Suprapubic skin (tissue), 4 donors: ENCODE data around the gene TEKT5. TPM values are rescaled to one million over a fixed set of nuclear protein-coding genes. Genes with fewer than 3 reads are reported as not detected.

Experiments
- DNase-seq, 2 donors: peaks; one replicate each; pipeline ENCODE4 v3.0.0-alpha.2; 2019; ENCODE audit warnings: low spot score in 2 of 2
- H3K27ac ChIP-seq: fragments of 200-600 bp; sonication (generic); one replicate; pipeline ENCODE4 v1.5.1; 2019
- H3K27me3 ChIP-seq: fragments of 200-600 bp; sonication (generic); one replicate; pipeline ENCODE4 v1.5.1; 2019
- H3K36me3 ChIP-seq: fragments of 200-600 bp; sonication (generic); one replicate; pipeline ENCODE4 v1.5.1; 2019
- H3K4me1 ChIP-seq: fragments of 200-600 bp; sonication (generic); one replicate; pipeline ENCODE4 v1.5.1; 2019
- H3K4me3 ChIP-seq: fragments of 200-600 bp; sonication (generic); one replicate; pipeline ENCODE4 v1.5.1; 2019; ENCODE audit warnings: mild to moderate bottlenecking
- H3K9me3 ChIP-seq: fragments of 200-600 bp; sonication (generic); one replicate; pipeline ENCODE4 v1.5.1; 2019
- EP300 ChIP-seq: sonication (generic); formaldehyde crosslinking; IDR thresholded peaks from one replicate; pipeline ENCODE4 v1.6.1; 2017; ENCODE audit warnings: antibody characterized with exemption
- POLR2A ChIP-seq, 2 donors: fragments of 450-650 bp; IDR thresholded peaks; one replicate each; pipeline ENCODE4 v1.6.1; 2017; ENCODE audit warnings: antibody characterized with exemption in 2 of 2, mild to moderate bottlenecking in 2 of 2, moderate library complexity in 2 of 2
- POLR2AphosphoS5 ChIP-seq, 3 donors: sonication (generic); formaldehyde crosslinking; IDR thresholded peaks; one replicate each; pipeline ENCODE4 v1.6.1; 2017; ENCODE audit warnings: antibody characterized with exemption in 3 of 3
- WGBS: methylation state at CpG from one replicate; pipeline ENCODE4 v1.1.5; 2018; 5-methylcytosine and 5-hydroxymethylcytosine counted together
- total RNA-seq, 4 donors: library from RNA; depleted of rRNA; stranded (reverse); fragments of >200 nt; gene quantifications; one replicate each; pipeline ENCODE4 v1.1.0, GENCODE V29; 2016
- TF ChIP-seq, protein P1 (sequence below), 2 donors: fragments of 200-600 bp in 1 of 2; fragments of 450-650 bp in 1 of 2; sonication (generic) in 1 of 2; IDR thresholded peaks; one replicate each; pipeline ENCODE4 v1.5.1; 2016 to 2019; ENCODE audit warnings: antibody characterized with exemption in 2 of 2, mild to moderate bottlenecking in 1 of 2, moderate library complexity in 1 of 2

The TEKT5 gene
- total RNA-seq, 4 donors from 2014 or later = 0.64 to 2.3 TPM; not detected in 2

DNA sequence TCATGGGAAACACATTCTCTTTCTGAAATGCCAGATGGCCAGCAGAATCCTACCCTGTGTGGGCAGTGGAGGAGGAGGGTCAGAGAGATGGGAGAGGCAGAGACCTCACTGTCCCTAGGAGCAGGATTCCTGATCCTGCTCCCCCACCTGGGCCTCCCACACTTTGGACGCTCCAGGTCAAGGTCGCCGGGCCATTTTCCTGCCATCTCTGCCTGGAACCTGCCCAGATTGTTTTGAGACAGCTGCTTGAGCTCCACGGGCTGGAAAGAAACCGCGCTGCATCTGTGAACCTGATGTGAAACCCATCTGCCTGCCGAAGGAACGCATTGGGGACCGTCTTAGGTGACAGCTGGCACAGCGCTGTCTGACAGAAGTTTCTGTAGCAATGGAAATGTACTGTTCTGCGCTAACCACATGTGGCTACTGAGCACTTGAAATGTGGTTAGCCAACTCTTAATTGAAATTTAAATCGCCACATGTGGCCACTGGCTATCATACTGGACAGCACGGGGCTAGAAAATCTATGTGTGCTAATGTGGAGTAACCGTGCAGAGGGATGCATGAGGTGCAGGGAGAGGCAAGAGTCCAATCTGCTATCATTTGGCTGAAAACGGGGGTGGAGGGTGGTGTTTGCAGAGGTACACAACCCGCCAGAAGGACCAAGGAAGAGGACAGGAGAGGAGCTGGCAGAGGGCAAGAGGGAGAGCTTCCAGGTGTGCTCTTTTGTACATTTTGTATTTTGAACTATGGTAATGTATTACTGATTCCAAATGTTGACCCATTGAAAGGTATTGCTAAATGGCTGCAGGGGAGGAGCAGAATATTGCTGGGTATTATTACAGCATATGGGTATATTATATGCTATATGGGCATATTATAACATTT is 33.5 kb upstream of the TEKT5 start:
- Histone ChIP-seq H3K36me3 (no peaks in the 10 kb centered on the region), H3K4me1 (peaks cover 7% of the 10 kb centered on the region), H3K4me3 (no peak overlapping the region), H3K9me3 (no peaks in the 10 kb centered on the region), H3K27me3 (no peaks in the 10 kb centered on the region), H3K27ac (no peak overlapping the region)
- DNase-seq = no peak
- WGBS = 68% methylated on average over 16 of the region's 16 CpGs
- TF ChIP-seq POLR2A (IDR thresholded peaks at IDR 0.05) (no peak), POLR2AphosphoS5 (IDR thresholded peaks at IDR 0.05) (no peak), EP300 (no peak)
- TF ChIP-seq, protein P1, sequence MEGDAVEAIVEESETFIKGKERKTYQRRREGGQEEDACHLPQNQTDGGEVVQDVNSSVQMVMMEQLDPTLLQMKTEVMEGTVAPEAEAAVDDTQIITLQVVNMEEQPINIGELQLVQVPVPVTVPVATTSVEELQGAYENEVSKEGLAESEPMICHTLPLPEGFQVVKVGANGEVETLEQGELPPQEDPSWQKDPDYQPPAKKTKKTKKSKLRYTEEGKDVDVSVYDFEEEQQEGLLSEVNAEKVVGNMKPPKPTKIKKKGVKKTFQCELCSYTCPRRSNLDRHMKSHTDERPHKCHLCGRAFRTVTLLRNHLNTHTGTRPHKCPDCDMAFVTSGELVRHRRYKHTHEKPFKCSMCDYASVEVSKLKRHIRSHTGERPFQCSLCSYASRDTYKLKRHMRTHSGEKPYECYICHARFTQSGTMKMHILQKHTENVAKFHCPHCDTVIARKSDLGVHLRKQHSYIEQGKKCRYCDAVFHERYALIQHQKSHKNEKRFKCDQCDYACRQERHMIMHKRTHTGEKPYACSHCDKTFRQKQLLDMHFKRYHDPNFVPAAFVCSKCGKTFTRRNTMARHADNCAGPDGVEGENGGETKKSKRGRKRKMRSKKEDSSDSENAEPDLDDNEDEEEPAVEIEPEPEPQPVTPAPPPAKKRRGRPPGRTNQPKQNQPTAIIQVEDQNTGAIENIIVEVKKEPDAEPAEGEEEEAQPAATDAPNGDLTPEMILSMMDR (IDR thresholded peaks at IDR 0.05) = no peak

DNA sequence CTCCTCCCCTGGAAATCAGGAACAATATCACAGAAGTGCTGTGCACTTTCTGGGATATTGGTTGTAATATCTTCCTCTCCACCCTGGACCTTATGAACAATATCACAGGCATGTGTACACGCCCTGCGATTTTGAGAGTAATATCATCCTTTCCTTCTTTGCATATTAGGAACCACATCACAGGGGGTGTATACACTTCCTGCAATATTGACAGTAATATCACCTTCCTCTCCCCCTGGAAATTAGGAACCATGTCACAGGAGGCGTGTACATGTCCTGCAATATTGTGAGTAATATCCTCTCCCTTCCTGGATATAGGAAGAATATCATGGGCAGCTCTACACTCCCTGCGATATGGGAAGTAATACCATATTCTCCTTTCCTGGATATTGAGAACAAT is 14.2 kb upstream of the TEKT5 start:
- H3K36me3 ChIP-seq = no peaks in the 10 kb centered on the region
- no peak overlapping the region for H3K27ac ChIP-seq
- H3K4me3 ChIP-seq = no peak overlapping the region
- TF ChIP-seq POLR2AphosphoS5 (IDR thresholded peaks at IDR 0.05) = no peak
- TF ChIP-seq, protein P1 (IDR thresholded peaks at IDR 0.05) = no peak
- TF ChIP-seq POLR2A (IDR thresholded peaks at IDR 0.05) = no peak
- no peak for TF ChIP-seq EP300
- 82% methylated on average over 4 of the region's 4 CpGs for WGBS
- H3K4me1 ChIP-seq = no peaks in the 10 kb centered on the region
- no peak for DNase-seq
- H3K27me3 ChIP-seq = peaks cover 9% of the 10 kb centered on the region
- H3K9me3 ChIP-seq = no peaks in the 10 kb centered on the region

DNA sequence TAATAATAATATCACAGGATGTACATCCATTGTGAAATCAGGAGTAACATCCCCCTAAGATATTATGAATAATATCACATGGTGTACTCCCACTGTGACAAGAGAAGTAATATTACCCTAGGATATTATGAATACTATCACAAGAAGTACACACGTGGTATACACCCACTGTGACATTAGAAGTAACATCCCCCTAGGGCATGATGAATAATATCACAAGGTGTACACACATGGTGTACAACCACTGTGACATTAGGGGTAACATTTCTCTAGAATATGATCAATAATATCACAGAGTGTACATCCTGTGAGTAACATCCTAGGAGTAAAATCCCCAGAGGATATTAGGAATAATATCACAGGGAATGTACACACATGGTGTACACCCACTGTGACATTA is 5.0 kb upstream of the TEKT5 start:
- Histone ChIP-seq H3K9me3 (no peaks in the 10 kb centered on the region), H3K4me3 (no peak overlapping the region), H3K27ac (no peak overlapping the region), H3K27me3 (no peaks in the 10 kb centered on the region), H3K36me3 (no peaks in the 10 kb centered on the region), H3K4me1 (no peaks in the 10 kb centered on the region)
- TF ChIP-seq, protein P1 (IDR thresholded peaks at IDR 0.05) = no peak
- TF ChIP-seq POLR2AphosphoS5 (IDR thresholded peaks at IDR 0.05) = no peak
- no peak for TF ChIP-seq POLR2A (IDR thresholded peaks at IDR 0.05)
- TF ChIP-seq EP300 = no peak
- 57% methylated on average over 1 of the region's 1 CpG for WGBS
- DNase-seq = no peak

DNA sequence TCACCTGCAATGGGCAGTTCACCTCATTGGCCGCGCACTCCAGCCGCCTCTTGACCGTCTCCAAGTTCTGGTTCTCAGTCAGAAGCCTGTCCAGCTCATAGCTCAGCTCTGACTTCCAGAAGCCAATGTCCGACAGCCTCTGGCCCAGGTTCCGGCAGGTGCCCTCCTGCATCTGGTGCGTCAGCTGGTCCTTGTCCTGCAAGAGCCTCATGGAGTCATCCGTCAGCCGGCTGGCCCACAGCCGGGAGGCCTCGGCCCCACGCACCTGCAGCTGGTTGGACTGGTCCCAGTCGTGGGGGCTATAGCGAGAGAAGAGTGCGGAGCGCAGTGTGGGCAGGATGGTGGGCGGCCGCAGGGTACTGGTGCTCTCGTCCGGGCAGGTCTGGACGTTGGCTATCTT is 424 bp downstream of the TEKT5 start:
- H3K4me1 ChIP-seq = no peaks in the 10 kb centered on the region
- no peak for DNase-seq
- H3K36me3 ChIP-seq = no peaks in the 10 kb centered on the region
- no peaks in the 10 kb centered on the region for H3K27me3 ChIP-seq
- H3K4me3 ChIP-seq = no peak overlapping the region
- TF ChIP-seq EP300 = no peak
- no peak for TF ChIP-seq POLR2AphosphoS5 (IDR thresholded peaks at IDR 0.05)
- TF ChIP-seq, protein P1 (IDR thresholded peaks at IDR 0.05) = no peak
- TF ChIP-seq POLR2A (IDR thresholded peaks at IDR 0.05) = no peak
- WGBS = 92% methylated on average over 21 of the region's 21 CpGs
- no peaks in the 10 kb centered on the region for H3K9me3 ChIP-seq
- no peak overlapping the region for H3K27ac ChIP-seq

DNA sequence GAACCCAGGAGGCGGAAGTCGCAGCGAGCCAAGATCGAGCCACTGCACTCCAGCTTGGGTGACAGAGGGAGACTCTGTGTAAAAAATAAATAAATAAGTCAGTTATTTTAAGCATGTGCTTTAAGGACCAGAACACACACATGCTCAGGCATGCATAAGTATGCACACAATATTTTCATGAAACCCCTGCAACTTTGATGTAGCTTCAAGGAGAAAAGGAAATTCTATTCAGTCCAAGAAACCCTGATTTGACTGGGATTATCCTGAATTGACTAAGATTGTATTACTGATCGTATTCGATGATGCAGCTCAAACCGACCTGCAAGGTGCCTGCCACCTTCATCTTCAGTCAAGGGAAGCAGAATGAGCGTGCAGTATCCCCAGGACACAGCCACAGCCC is 841 bp downstream of the TEKT5 start:
- WGBS = 82% methylated on average over 8 of the region's 8 CpGs
- Histone ChIP-seq H3K36me3 (no peaks in the 10 kb centered on the region), H3K27ac (no peak overlapping the region), H3K9me3 (no peaks in the 10 kb centered on the region), H3K4me3 (no peak overlapping the region), H3K27me3 (no peaks in the 10 kb centered on the region), H3K4me1 (no peaks in the 10 kb centered on the region)
- no peak for TF ChIP-seq POLR2AphosphoS5 (IDR thresholded peaks at IDR 0.05)
- no peak for TF ChIP-seq EP300
- TF ChIP-seq, protein P1 (IDR thresholded peaks at IDR 0.05) = no peak
- no peak for TF ChIP-seq POLR2A (IDR thresholded peaks at IDR 0.05)
- no peak for DNase-seq
